Liver (tissue), 9 donors: ENCODE results near the gene CRAMP1. TPM values are rescaled to one million over a fixed set of nuclear protein-coding genes. Genes with fewer than 3 reads are reported as not detected.

Experiments used
- DNase-seq: peaks from one replicate; pipeline ENCODE4 v3.0.0-alpha.2; 2017; ENCODE audit warnings: low spot score
- H3K27ac ChIP-seq, 2 donors: one replicate each; pipeline ENCODE4 v1.7.0; 2013; ENCODE audit warnings: inconsistent platforms in 2 of 2, low read length in 2 of 2, control low read depth in 1 of 2, low read depth in 1 of 2, mild to moderate bottlenecking in 1 of 2
- H3K27me3 ChIP-seq, 4 donors: one replicate each; pipeline versions ENCODE4 v1.6.1 to v1.7.0; 2013; ENCODE audit warnings: low read length in 3 of 4, inconsistent platforms in 1 of 4, mild to moderate bottlenecking in 1 of 4, moderate library complexity in 1 of 4; ENCODE audit not compliant: control insufficient read depth in 4 of 4, insufficient read depth in 4 of 4
- H3K36me3 ChIP-seq, 4 donors: one replicate each; pipeline versions ENCODE4 v1.6.1 to v1.7.0; 2013; ENCODE audit warnings: low read length in 3 of 4, mild to moderate bottlenecking in 3 of 4, low read depth in 1 of 4, moderate library complexity in 1 of 4; ENCODE audit not compliant: control insufficient read depth in 4 of 4, insufficient read depth in 3 of 4
- H3K4me1 ChIP-seq, 4 donors: one replicate each; pipeline versions ENCODE4 v1.6.1 to v1.7.0; 2013; ENCODE audit warnings: low read length in 3 of 4, mild to moderate bottlenecking in 3 of 4, moderate library complexity in 1 of 4; ENCODE audit not compliant: control insufficient read depth in 4 of 4, insufficient read depth in 4 of 4
- H3K4me3 ChIP-seq, 3 donors: one replicate each; pipeline versions ENCODE4 v1.6.1 to v1.7.0; 2013; ENCODE audit warnings: low read length in 3 of 3, control low read depth in 1 of 3, low read depth in 1 of 3, mild to moderate bottlenecking in 1 of 3
- H3K9ac ChIP-seq, 2 donors: one replicate each; pipeline ENCODE4 v1.7.0; 2013; ENCODE audit warnings: low read length in 2 of 2, mild to moderate bottlenecking in 2 of 2, moderate library complexity in 2 of 2, control low read depth in 1 of 2, low read depth in 1 of 2
- H3K9me3 ChIP-seq, 4 donors: one replicate each; pipeline versions ENCODE4 v1.6.1 to v1.7.0; 2013; ENCODE audit warnings: low read length in 3 of 4; ENCODE audit not compliant: control insufficient read depth in 4 of 4
- ATF3 ChIP-seq: IDR thresholded peaks from 2 replicates; pipeline ENCODE4 v1.6.1; 2016; ENCODE audit warnings: antibody characterized with exemption
- CTCF ChIP-seq: fragments of 150-350 bp; IDR thresholded peaks from 2 replicates; pipeline ENCODE4 v1.5.1; 2017; ENCODE audit warnings: improper control_type of control experiment, low read depth, low read length; ENCODE audit not compliant: missing input control
- EGR1 ChIP-seq, 2 donors: IDR thresholded peaks; 2 replicates each; pipeline ENCODE4 v1.6.1; 2016 to 2018; ENCODE audit warnings: antibody characterized with exemption in 2 of 2, low read depth in 2 of 2
- FOXA1 ChIP-seq: IDR thresholded peaks from 2 replicates; pipeline ENCODE4 v1.6.1; 2016; ENCODE audit warnings: antibody characterized with exemption
- FOXA2 ChIP-seq: IDR thresholded peaks from 2 replicates; pipeline ENCODE4 v1.6.1; 2016; ENCODE audit warnings: antibody characterized with exemption
- HNF4A ChIP-seq, 2 donors: conservative IDR thresholded peaks; 2 replicates each; pipeline ENCODE4 v1.6.1; 2016; ENCODE audit warnings: antibody characterized with exemption in 2 of 2, mild to moderate bottlenecking in 2 of 2
- HNF4G ChIP-seq: IDR thresholded peaks from 2 replicates; pipeline ENCODE4 v1.6.1; 2016; ENCODE audit warnings: antibody characterized with exemption
- JUND ChIP-seq, 2 donors: IDR thresholded peaks; 2 replicates each; pipeline ENCODE4 v1.6.1; 2016; ENCODE audit warnings: antibody characterized with exemption in 2 of 2
- MAX ChIP-seq: IDR thresholded peaks from 2 replicates; pipeline ENCODE4 v1.6.1; 2016; ENCODE audit warnings: antibody characterized with exemption
- NR2F2 ChIP-seq: IDR thresholded peaks from 2 replicates; pipeline ENCODE4 v1.6.1; 2016; ENCODE audit warnings: antibody characterized with exemption
- RAD21 ChIP-seq, 2 donors: IDR thresholded peaks; 2 replicates each; pipeline ENCODE4 v1.6.1; 2016; ENCODE audit warnings: antibody characterized with exemption in 2 of 2, mild to moderate bottlenecking in 2 of 2
- REST ChIP-seq: IDR thresholded peaks from 2 replicates; pipeline ENCODE4 v1.6.1; 2016; ENCODE audit warnings: antibody characterized with exemption, mild to moderate bottlenecking
- RXRA ChIP-seq, 2 donors: IDR thresholded peaks; 2 replicates each; pipeline ENCODE4 v1.6.1; 2017 to 2018; ENCODE audit warnings: antibody characterized with exemption in 2 of 2, mild to moderate bottlenecking in 1 of 2
- SP1 ChIP-seq: IDR thresholded peaks from 2 replicates; pipeline ENCODE4 v1.6.1; 2018; ENCODE audit warnings: antibody characterized with exemption, mild to moderate bottlenecking
- TAF1 ChIP-seq: conservative IDR thresholded peaks from 2 replicates; pipeline ENCODE4 v1.6.1; 2016; ENCODE audit warnings: antibody characterized with exemption, mild to moderate bottlenecking
- YY1 ChIP-seq: IDR thresholded peaks from 2 replicates; pipeline ENCODE4 v1.6.1; 2016; ENCODE audit warnings: antibody characterized with exemption, mild to moderate bottlenecking
- ZBTB33 ChIP-seq: IDR thresholded peaks from 2 replicates; pipeline ENCODE4 v1.6.1; 2016; ENCODE audit warnings: antibody characterized with exemption
- WGBS: extraction: QIAGEN DNeasy Blood & Tissue Kit; methylation state at CpG from one replicate; pipeline ENCODE4 v1.1.7; 2013; 5-methylcytosine and 5-hydroxymethylcytosine counted together
- polyA plus RNA-seq, 2 donors: library from polyadenylated mRNA; stranded (reverse) in 1 of 2; unstranded in 1 of 2; fragments of 200-250 nt in 1 of 2; fragments of >200 nt in 1 of 2; fragmentation: Nextera tagmentation in 1 of 2; extraction: Ambion mirVana in 1 of 2; gene quantifications; one replicate each; pipeline versions ENCODE4 v1.2.1 to v1.2.3, GENCODE V29; 2013 to 2015
- total RNA-seq, 2 donors: library from RNA; depleted of rRNA; stranded (reverse); fragments of >200 nt; gene quantifications; one replicate each; pipeline ENCODE4 v1.2.3, GENCODE V29; 2014
- donor health status: healthy.
- donor health status: healthy.
- donor health status: healthy.
- donor health status: healthy.
- donor health status: healthy.

The CRAMP1 gene
- total and polyA plus RNA-seq, 4 donors, result 1.1 to 6.4 (median 4.2) TPM

- no peak for TF ChIP-seq REST
These were observed 8.2 kb downstream of the CRAMP1 start (continued) for GRCh38 chr16:1620391-1620790.

- Histone ChIP-seq H3K9me3 (no peaks in the 10 kb centered on the region), H3K27ac (no peak overlapping the region), H3K4me3 (no peak overlapping the region), H3K9ac (no peak overlapping the region), H3K27me3 (no peaks in the 10 kb centered on the region), H3K4me1 (no peaks in the 10 kb centered on the region), H3K36me3 (peaks cover 4 to 28% (median 17%) of the 10 kb centered on the region in 4 donors)
- no peak for DNase-seq
- TF ChIP-seq SP1, result no peak
- TF ChIP-seq TAF1, result no peak
- TF ChIP-seq ATF3, result no peak
- no peak for TF ChIP-seq FOXA2
- TF ChIP-seq NR2F2, result no peak
- TF ChIP-seq HNF4A (conservative IDR thresholded peaks at IDR 0.05), result no peak
- no peak for TF ChIP-seq JUND (IDR thresholded peaks at IDR 0.05)
- TF ChIP-seq YY1, result no peak
- no peak for TF ChIP-seq ZBTB33
- 95% methylated on average over 7 of the region's 7 CpGs for WGBS
These were observed 9.7 kb downstream of the CRAMP1 start for GRCh38 chr16:1621851-1622250.

GRCh38 chr16:1626327-1626726, 14.2 kb downstream of the CRAMP1 start:
- Histone ChIP-seq H3K4me1 (peaks cover 0 to 3% (median 0%) of the 10 kb centered on the region in 4 donors), H3K4me3 (no peak overlapping the region), H3K9ac (no peak overlapping the region), H3K27ac (no peak overlapping the region), H3K27me3 (no peaks in the 10 kb centered on the region), H3K9me3 (no peaks in the 10 kb centered on the region), H3K36me3 (peaks cover 0 to 30% (median 5%) of the 10 kb centered on the region in 4 donors)
- 90% methylated on average over 6 of the region's 6 CpGs for WGBS
- DNase-seq, result no peak
- TF ChIP-seq HNF4A (conservative IDR thresholded peaks at IDR 0.05), result no peak
- no peak for TF ChIP-seq NR2F2
- TF ChIP-seq FOXA2, result no peak
- no peak for TF ChIP-seq FOXA1
- no peak for TF ChIP-seq RAD21 (IDR thresholded peaks at IDR 0.05)
- no peak for TF ChIP-seq HNF4G
- TF ChIP-seq REST, result no peak
- TF ChIP-seq EGR1 (IDR thresholded peaks at IDR 0.05; ENCODE audit: low read depth in 2 of 2), result no peak
- TF ChIP-seq SP1, result no peak
- TF ChIP-seq RXRA (IDR thresholded peaks at IDR 0.05), result no peak
- TF ChIP-seq TAF1, result no peak
- TF ChIP-seq CTCF, result no peak
- TF ChIP-seq ZBTB33, result no peak
- no peak for TF ChIP-seq YY1
- TF ChIP-seq JUND (IDR thresholded peaks at IDR 0.05), result no peak
- TF ChIP-seq MAX, result no peak
